Measurements from ENCODE around the gene ZFAND6.
"Not testable (repeated sequence)": the region's sequence is repeated elsewhere in the genome, so short reads cannot be mapped to it uniquely, and the experiment has no call there.

Gene ZFAND6

GRCh38 chr15:80058851-80059785 lies at the start of gene ZFAND6:
Gene ZFAND6, plus strand, starts transcription at chr15:80059676. Its CDS starts 60,669 bp downstream, at chr15:80120345.
- DNase-seq (ENCODE audit: low read depth), result peak; percentile 93

- DNase-seq (ENCODE audit: low read depth), result no peak
Observed at GRCh38 chr15:80010131-80010673, 49.3 kb upstream of the ZFAND6 start.

DNA sequence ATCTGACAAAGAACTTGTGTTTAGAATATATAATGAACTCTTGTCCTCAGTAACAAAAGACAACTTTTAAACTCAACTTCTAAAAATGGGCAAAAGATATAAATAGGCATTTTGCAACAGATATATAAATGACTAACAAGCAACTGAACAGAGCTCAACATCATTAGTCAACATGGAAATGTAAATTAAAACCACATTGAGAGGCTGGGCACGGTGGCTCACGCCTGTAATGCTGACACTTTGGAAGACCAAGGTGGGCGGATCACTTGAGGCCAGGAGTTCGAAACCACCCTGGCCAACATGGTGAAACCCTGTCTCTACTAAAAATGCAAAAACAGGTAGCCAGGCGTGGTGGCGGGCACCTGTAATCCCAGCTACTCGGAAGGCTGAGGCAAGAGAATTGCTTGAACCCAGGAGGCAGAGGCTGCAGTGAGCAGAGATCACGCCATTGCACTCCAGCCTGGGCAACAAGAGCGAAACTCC lies 48.4 kb upstream of the ZFAND6 start:
- peak; percentile 82 for DNase-seq (ENCODE audit: low read depth)

DNA sequence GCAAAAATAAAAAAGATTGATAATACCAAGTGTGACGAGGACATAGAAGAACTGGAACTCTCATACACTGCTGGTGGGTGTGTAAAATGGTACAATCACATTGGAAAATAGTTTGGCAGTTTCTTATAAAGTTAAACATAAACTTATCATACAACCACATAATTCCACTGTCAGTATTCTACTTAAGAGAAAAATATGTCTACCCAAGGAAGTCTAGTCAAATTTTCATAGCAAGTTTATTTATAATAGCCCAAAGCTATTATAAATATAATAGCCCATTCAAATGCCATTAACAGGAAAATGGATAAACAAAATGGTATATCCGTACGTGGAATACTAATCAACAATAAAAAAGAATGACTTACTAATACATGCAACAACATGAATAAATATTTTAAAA lies 47.9 kb upstream of the ZFAND6 start:
- no peak for DNase-seq (ENCODE audit: low read depth)

DNA sequence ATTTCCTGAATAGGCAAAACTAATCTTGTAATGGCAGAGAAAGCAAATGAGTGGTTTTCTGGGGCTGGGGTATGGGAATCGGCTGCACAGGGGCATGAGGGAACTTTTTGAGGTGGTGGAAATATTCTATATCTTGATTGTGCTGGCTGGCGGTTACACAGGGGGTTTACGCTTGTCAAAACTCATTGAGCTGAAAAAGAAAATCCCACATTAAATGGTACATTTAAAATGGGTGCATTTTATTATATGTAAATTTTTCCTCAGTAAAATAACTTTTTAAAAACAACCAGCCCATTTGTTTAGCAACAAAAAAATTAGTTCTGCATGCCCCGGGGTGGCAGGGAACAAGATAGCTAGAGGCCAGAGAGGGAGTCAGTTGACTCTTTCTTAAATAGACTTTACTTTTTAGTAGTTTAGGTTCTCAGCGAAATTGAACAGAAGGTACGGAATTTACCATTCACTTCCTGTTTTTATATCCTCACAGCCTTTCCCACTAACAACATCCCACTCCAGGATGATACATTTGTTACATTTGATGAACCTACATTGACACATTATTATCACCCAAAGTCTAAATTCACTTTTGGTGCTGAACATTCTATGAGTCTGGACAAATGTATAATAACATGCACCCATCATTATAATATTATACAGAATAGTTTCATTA lies 47.3 kb upstream of the ZFAND6 start:
- no peak for DNase-seq (ENCODE audit: low read depth)

GRCh38 chr15:80014186-80014585 lies 45.3 kb upstream of the ZFAND6 start:
- DNase-seq (ENCODE audit: low read depth), result not testable (repeated sequence)

GRCh38 chr15:80015156-80015555 lies 44.3 kb upstream of the ZFAND6 start:
- peak; percentile 12 for DNase-seq (ENCODE audit: low read depth)

DNA sequence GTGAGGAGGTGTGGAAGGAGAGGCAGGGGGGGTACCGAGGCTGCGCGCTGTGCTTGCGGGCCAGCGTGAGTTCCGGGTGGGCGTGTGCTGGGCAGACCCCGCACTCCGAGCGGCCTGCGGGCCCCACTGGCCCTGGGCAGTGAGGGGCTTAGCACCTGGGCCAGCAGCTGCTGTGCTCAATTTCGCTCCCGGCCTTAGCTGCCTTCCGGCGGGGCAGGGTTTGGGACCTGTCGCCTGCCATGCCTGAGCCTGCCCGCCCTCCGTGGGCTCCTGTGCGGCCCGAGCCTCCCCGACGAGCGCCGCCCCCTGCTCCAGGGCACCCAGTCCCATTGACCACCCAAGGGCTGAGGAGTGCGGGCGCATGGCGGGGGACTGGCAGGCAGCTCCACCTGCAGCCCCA lies 43.0 kb upstream of the ZFAND6 start:
- DNase-seq (ENCODE audit: low read depth), result not testable (repeated sequence)

- not testable (repeated sequence) for DNase-seq (ENCODE audit: low read depth)
Observed at GRCh38 chr15:80017139-80017538, 42.3 kb upstream of the ZFAND6 start.

GRCh38 chr15:80019168-80019745 lies 40.2 kb upstream of the ZFAND6 start:
- no peak for DNase-seq (ENCODE audit: low read depth)

DNA sequence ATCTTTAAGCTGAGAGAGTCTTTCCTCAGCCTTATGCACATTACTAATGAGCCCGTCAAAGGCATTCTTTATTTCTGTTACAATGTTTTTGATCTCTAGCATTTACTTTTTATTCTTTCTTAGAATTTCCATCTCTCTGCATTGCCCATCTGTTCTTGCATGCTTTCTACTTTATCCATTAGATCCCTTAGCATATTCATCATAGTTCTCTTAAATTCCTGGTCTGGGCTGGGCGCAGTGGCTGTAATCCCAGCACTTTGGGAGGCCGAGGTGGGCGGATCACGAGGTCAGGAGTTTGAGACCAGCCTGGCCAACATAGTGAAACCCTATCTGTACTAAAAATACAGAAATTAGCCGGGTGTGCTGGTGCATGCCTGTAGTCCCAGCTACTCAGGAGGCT lies 39.3 kb upstream of the ZFAND6 start:
- not testable (repeated sequence) for DNase-seq (ENCODE audit: low read depth)

GRCh38 chr15:80020731-80021130 lies 38.7 kb upstream of the ZFAND6 start:
- DNase-seq (ENCODE audit: low read depth), result no peak

DNA sequence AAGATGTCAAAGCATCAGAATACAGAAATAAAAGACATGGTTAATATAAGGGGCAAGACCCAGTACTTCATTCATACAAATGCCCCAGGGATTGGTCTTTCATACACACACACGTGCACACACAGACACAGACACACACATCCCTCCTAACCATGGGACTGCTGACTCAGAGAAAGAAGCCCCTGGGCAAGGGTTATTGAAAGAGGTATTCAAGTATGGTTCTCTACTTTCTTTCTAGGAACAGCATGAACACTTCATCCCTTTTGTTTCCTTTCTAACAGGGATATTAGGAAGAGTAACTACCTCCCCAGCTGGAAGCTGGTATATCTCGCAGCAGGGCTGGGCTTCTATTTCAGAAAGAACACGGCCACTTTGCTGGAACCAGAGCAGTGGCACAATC lies 33.2 kb upstream of the ZFAND6 start:
- no peak for DNase-seq (ENCODE audit: low read depth)

DNA sequence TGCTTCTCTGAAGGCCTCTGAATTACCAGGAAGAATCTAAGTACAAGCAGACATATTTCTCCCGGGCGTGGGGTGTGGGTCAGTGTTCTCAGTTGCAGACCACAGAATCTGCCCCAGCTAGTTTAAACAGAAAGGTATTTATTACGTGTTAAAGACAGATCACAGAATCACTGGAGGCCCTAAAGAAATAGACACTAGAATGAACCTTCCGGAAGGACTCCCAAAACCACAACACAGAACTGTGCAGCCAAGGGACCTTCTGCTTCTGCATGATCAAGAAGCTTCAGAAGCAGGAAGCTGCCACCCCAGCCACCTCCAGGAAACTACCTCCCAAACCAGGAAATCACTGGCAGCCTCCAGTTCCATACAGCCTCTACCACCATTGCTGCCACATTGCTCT lies 32.7 kb upstream of the ZFAND6 start:
- no peak for DNase-seq (ENCODE audit: low read depth)

GRCh38 chr15:80028937-80029336 lies 30.5 kb upstream of the ZFAND6 start:
- DNase-seq (ENCODE audit: low read depth), result no peak

DNA sequence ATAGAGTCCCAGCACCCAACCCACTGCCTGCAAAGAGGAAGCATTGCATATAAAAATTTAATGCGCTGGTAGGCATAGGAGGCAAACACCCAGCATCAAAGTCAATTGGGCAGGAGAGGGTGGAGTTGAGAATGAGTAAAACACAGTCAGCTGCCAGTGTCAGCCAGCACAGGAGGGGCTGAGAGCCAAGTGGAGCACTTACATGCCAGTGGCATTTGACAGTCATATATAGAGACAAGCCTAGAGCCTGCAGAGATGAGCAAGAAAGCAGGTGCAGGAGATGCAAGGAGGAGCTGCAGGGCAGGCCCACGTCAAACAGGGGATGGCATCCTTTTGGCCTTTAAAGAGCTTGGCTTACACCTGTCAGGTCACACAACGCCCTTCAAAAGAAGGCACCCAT lies 27.6 kb upstream of the ZFAND6 start:
- DNase-seq (ENCODE audit: low read depth), result no peak

DNA sequence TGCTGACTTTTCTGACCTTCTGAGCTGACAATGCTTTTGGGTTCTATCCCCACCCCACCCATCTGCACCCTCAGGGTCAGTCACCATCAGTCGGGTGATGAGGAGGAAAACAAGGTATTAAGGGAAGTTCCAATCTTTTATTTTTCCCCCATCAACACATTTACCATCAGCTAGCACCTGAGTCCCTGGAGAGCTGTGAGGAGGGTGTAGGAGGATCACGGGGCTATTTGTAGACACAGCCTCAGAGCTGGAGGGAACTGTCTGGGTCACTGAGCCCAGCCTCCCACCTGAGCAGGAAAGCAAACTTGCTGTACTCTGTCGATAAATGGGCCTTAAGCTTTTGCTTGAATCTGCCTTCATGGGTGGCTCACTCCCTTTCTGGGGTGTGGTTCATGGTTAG lies 24.8 kb upstream of the ZFAND6 start:
- DNase-seq (ENCODE audit: low read depth), result no peak

DNA sequence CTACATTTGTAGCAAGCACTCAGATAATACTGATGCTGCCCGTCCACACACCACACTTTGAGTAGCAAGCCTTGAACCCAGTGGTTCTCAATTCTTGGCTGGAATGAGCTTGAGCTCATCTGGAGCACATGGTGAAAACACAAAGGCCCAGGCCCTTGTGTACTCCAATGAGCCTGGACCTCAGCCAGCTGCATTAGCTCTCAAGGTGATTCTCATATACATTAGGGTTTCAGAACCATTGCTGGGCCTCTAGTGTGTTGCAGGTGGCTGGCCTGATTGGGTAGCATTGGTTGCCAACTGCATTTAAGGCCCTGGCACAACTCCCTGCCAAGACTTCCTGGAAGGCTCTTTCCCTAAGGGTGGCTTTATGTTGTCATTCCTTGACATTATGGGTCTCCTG lies 23.4 kb upstream of the ZFAND6 start:
- DNase-seq (ENCODE audit: low read depth), result no peak

DNA sequence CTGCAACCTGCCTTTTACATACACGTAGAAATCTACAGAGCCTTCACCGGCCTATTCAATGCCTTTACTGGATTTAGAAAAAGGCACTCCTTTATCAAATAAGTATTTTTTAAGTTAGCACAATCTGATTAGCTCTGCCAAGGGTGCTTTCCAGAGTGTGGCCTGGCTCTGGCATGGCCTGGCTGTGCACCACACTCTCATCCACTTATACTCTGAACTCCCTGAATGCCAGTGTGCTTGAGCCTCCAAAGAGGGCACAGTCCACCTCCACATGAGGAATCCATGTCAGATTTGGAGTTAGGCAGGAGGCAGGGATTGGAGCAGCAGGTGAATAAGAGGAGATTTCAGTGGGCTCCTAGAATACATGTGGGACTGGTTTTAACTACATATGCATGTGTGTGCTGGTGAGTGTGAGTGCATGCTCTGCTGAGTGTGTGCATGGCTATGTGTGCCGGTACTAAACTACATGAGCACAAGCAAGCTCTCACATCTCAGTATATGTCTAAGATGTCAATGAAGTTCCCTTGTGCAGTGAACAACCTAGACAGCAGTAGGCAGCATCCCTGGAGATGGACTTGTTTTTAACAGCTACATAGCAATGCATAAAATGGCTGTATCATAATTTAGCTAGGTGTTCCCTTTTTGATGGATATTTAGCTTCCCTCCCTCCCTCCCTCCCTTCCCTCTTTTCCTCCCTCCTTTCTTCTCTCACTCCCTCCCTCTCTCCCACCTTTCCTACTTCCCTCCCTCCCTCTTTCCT lies 17.8 kb upstream of the ZFAND6 start:
- no peak for DNase-seq (ENCODE audit: low read depth)

DNA sequence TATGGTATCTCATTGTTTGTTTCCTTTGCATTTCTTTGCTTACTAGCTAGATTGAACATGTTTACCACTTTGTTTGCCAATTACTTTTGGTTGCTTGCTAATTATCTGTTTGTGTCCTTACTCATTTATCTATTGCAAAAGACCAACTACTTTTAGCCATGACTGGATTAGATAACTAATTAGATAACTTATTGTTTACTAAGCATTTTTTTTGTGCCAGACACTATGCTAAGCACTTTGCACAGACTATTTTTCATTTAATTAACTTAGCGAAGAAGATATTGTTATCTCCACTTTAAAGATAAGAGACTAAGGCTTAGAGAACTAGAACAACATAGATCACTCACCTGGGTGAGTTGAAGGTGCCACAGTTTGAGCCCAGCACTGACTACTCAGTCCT lies 16.9 kb upstream of the ZFAND6 start:
- DNase-seq (ENCODE audit: low read depth), result no peak

GRCh38 chr15:80045219-80045618 lies 14.3 kb upstream of the ZFAND6 start:
- not testable (repeated sequence) for DNase-seq (ENCODE audit: low read depth)

- DNase-seq (ENCODE audit: low read depth), result no peak
Observed at GRCh38 chr15:80049046-80049445, 10.4 kb upstream of the ZFAND6 start.

Measured in iris pigment epithelial cell (primary cell).